ENCODE measurements around the gene TAF1C. TPM values are rescaled to one million over a fixed set of nuclear protein-coding genes. Genes with fewer than 3 reads are reported as not detected.

The TAF1C gene
- total and polyA plus RNA-seq, 10 of the 15 experiments (the other 5 are each of a cell fraction or from before 2014, with no cell fraction given), result 0.98 to 40.1 (median 15.4) TPM

DNA sequence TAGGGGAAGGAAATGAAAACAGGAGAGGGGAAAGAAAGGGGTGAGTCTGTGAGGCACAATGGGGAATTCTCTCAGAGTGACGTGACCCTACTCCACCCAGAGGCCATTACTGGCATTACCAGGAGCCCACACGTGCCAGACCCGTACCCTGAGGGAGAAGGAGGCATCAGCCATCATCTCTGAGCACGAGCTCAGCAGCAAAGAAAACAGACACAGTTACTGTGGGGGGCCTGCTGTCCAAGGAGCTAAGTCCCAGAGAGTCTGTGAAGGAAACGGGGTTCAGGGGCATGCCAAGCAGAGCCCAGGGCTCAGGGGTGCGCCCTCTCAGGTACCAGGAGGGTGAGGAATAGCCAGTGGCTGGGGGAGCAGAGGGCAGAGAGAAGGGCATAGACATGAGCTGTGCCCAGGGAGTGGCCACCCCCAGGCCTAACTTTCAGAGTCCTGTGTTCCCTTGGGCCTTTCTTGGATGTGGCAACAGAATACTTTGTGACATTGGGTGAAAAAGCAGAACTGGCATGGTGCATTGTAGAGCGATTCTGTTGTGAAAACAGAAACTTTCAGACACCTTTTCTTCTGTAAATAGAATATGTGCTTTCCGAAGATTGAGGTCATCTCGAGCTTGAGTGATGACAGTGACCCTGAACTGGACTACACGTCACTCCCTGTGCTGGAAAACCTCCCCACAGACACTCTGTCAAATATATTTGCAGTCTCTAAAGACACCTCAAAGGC, 11.3 kb downstream of the TAF1C start (continued):
- TF ChIP-seq ZBTB11 (CRISPR knock-in tag; IDR thresholded peaks at IDR 0.05) (no peak), RB1 (IDR thresholded peaks at IDR 0.05; ENCODE audit: borderline replicate concordance) (no peak), SPI1 (IDR thresholded peaks at IDR 0.05; ENCODE audit: borderline replicate concordance, insufficient read depth, low read depth, low read length) (peak; percentile 80; the same call in 1 of the 2 replicates), CREB1 (IDR thresholded peaks at IDR 0.05; ENCODE audit: low read depth) (peak; percentile 63; the same call in 1 of the 2 replicates), BMI1 (IDR thresholded peaks at IDR 0.05; ENCODE audit: borderline replicate concordance) (no peak), SMARCA5 (IDR thresholded peaks at IDR 0.05) (no peak), SMC3 (IDR thresholded peaks at IDR 0.05; ENCODE audit: borderline replicate concordance, low read length) (peak; percentile 38; the same call in 1 of the 2 replicates), POLR2AphosphoS2 (IDR thresholded peaks at IDR 0.05; ENCODE audit: low read depth, low read length) (no peak), USF1 (IDR thresholded peaks at IDR 0.05; ENCODE audit: borderline replicate concordance, extremely low read length, insufficient read depth, low read depth, low read length) (peak; percentile 35), ELK1 (IDR thresholded peaks at IDR 0.05; ENCODE audit: low read depth, low read length) (no peak), ZNF622 (IDR thresholded peaks at IDR 0.05) (no peak), E4F1 (IDR thresholded peaks at IDR 0.05; ENCODE audit: borderline replicate concordance, partially characterized antibody) (no peak)
- TF ChIP-seq, protein P1, sequence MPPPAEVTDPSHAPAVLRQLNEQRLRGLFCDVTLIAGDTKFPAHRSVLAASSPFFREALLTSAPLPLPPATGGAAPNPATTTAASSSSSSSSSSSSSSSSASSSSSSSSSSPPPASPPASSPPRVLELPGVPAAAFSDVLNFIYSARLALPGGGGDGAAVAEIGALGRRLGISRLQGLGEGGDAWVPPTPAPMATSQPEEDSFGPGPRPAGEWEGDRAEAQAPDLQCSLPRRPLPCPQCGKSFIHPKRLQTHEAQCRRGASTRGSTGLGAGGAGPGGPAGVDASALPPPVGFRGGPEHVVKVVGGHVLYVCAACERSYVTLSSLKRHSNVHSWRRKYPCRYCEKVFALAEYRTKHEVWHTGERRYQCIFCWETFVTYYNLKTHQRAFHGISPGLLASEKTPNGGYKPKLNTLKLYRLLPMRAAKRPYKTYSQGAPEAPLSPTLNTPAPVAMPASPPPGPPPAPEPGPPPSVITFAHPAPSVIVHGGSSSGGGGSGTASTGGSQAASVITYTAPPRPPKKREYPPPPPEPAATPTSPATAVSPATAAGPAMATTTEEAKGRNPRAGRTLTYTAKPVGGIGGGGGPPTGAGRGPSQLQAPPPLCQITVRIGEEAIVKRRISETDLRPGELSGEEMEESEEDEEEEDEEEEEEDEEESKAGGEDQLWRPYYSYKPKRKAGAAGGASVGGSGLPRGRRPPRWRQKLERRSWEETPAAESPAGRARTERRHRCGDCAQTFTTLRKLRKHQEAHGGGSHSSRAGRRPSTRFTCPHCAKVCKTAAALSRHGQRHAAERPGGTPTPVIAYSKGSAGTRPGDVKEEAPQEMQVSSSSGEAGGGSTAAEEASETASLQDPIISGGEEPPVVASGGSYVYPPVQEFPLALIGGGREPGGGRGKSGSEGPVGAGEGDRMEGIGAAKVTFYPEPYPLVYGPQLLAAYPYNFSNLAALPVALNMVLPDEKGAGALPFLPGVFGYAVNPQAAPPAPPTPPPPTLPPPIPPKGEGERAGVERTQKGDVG (CRISPR knock-in tag; IDR thresholded peaks at IDR 0.05), result no peak
- TF ChIP-seq, protein P2, sequence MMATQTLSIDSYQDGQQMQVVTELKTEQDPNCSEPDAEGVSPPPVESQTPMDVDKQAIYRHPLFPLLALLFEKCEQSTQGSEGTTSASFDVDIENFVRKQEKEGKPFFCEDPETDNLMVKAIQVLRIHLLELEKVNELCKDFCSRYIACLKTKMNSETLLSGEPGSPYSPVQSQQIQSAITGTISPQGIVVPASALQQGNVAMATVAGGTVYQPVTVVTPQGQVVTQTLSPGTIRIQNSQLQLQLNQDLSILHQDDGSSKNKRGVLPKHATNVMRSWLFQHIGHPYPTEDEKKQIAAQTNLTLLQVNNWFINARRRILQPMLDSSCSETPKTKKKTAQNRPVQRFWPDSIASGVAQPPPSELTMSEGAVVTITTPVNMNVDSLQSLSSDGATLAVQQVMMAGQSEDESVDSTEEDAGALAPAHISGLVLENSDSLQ (IDR thresholded peaks at IDR 0.05), result 0 out of 2 replicates have a peak, but pooled peaks have one; percentile 5
